HG02852 (cell line): Measurements from ENCODE around the gene SIMC1.

ENCODE experiments used
- ATAC-seq: cut with Tn5 transposase; IDR thresholded peaks from one replicate; pipeline ENCODE4 v1.9.1; 2021; ENCODE audit warnings: mild to moderate bottlenecking, moderate library complexity; ENCODE audit not compliant: unreplicated experiment

The SIMC1 gene

DNA sequence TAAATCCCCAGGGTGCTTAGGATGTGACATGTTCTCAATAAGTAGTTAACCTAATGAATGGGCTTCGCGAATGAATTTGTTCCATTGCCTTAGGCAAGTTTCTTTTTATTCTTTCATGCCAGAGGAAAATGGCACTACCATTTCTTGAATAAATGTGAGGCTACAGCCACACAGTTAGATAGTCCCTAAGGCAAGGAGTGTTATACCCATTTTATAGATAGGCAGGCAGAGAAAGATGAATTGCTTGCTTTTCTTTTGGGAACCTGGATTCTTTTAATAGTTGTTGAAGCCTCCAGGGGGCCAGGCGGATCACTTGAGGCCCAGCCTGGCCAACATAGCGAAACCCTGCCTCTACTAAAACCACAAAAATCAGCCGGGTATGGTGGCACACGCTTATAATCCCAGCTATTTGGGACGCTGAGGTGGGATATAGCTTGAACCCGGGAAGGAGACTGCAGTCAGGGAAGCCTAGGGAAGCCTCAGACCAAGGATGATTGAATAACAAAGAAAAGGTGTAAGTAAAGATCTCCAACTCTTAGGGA lies 149.2 kb downstream of the SIMC1 start:
- ATAC-seq, result no peak

DNA sequence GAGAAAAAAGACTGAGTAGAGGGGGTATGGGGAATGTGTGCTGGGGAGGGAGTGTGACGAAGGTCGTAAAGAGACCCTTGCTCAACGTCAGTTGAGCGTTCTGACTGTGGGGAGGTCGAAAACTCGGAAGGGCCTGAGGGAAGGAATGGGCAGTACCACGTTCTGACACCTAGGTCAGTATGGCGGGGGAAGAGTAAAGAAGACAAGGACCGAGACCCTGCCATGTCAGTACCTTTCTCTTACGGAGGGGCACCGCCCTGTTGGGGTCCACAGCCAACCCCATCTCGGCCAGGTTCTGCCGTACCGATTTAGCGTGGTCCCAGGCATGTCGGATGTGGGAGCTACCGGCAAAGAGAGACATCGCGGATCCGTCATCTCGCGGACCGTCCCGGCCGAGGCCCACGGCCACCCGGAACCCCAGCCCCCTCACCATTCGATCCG lies 149.8 kb downstream of the SIMC1 start:
- ATAC-seq, result no peak

DNA sequence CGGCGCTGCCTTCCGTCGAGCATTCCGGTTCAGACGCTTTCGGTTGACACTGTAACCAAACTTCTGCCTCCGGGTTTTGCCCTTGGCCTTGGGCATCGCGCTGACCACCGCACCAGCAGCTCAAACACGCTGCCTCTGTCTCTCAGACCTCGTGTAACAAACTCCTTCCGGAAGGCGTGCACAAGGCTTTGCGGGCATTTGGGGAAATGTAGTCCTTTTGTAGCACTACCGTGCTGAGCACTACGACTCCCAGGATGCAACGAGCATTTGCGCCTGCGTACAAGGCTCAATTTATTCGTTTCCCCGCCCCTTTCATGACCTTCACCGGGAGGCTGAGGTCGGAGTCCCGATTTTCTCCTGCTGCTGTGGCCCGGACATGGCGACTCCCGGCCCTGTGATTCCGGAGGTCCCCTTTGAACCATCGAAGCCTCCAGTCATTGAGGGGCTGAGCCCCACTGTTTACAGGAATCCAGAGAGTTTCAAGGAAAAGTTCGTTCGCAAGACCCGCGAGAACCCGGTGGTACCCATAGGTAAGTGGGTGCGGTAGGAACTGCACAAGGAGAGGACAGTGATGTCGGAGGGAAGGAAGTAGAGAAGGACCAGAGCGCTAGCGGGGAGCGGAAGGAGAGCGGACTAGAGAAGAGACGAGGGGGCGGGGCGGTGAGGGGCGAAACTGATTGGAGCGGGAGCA lies 150.4 kb downstream of the SIMC1 start, which contains the start of the genes HIGD2A and NOP16:
Gene HIGD2A (plus strand): TSS at position 308 of the 691 bp plus-strand sequence. CDS start 69 bp downstream, at position 377.
Gene NOP16 (minus strand): TSS at position 155 of the 691 bp plus-strand sequence. CDS start 59 bp downstream, at position 96.
- ATAC-seq, result peak; percentile 90

DNA sequence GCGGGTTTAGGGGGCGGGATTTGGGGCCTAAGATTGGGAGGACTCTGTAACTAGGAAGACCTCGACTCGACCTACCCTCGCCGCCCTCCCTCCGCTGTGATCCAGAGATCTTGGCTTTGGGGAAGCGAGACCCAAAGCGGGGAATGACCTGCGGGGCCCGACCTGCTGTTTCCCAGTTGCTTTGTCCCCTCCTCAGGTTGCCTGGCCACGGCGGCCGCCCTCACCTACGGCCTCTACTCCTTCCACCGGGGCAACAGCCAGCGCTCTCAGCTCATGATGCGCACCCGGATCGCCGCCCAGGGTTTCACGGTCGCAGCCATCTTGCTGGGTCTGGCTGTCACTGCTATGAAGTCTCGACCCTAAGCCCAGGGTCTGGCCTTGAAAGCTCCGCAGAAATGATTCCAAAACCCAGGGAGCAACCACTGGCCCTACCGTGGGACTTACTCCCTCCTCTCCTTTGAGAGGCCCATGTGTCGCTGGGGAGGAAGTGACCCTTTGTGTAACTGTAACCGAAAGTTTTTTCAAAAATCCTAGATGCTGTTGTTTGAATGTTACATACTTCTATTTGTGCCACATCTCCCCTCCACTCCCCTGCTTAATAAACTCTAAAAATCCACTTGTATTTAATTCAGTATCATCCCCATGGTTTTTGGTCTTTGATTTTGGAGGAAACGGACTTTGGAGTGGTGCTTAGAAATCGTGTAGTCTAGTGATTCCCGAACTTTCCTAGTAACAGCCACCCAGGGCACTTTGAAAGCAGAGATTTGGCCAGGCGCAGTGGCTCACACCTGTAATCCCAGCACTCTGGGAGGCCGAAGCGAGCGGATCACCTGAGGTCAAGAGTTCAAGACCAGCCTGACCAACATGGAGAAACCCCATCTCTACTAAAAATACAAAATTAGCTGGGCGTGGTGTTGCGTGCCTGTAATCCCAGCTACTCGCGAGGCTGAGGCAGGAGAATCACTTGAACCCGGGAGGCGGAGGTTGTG lies 151.2 kb downstream of the SIMC1 start:
- ATAC-seq, result peak; percentile 30

DNA sequence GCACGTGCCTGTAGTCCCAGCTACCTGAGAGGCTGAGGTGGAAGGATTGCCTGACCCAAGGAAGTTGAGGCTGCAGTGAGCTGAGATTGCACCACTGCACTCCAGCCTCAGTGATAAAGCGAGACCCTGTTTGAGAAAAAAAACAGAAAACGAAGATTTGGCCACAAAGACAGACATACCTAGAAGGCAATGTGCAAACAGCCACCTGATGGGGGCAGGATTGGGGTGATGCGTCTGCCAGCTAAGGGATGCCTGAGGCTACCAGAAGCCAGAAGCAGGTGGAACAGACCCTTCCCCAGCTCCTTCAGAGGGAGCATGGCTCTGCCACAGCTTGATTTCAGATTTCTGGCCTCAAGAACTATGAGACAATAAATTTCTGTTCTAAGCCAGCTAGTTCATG lies 153.3 kb downstream of the SIMC1 start:
- no peak for ATAC-seq

DNA sequence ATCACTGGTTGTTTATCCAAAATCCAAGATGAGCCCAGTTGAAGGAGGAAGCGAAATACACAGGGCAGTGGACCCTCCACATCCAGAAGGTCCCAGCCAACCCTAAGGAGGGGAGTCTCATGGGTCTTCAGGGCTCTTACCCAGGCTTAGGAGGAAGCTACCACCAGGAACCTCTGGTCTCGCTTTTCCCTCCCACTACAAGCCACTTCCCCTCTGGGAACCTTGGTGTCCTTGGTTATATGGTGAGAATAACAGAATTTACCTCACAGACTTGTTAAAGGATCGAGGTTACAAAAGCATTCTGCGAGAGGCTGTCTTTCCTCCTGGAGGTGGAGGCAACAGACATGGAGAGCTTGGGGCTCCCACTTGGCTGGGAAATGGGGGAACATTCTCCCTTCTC lies 153.8 kb downstream of the SIMC1 start:
- no peak for ATAC-seq

DNA sequence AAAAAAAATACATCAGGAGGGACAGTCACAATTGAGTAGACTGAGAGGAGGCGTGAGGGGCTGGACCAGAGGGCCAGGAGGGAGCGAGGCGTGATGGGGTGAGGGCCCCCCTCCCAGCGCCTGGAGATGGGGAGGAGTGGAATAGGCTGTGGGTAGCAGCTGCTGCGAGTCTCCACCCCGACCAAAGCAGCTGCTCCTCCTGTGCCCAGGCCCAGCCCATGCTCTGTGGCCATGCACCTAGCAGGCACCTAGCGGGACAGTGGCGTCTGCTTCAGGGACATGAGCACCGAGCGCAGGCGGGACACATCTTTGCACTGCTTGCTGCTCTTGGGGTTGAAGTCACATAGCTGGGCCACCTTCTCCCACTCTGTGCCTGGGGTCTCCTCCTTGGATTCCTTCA lies 154.3 kb downstream of the SIMC1 start:
- ATAC-seq, result no peak

DNA sequence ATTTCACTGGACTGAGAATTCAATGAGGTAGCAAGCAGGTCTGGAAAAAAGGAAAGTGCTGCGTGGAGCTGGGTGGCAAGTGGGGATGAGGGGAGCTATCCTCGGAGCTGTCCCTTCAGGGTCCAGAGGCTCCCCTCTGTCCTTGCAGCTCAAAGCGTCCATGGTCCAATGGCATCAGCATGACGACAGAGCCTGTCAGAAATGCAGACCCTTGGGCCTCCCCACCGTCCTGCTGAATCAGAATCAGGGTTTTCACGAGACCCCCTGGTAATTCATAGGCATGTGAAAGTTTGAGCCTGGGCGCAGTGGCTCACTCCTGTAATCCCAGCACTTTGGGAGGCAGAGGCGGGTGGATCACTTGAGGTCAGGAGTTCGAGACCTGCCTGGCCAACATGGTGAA lies 155.9 kb downstream of the SIMC1 start:
- ATAC-seq, result no peak

DNA sequence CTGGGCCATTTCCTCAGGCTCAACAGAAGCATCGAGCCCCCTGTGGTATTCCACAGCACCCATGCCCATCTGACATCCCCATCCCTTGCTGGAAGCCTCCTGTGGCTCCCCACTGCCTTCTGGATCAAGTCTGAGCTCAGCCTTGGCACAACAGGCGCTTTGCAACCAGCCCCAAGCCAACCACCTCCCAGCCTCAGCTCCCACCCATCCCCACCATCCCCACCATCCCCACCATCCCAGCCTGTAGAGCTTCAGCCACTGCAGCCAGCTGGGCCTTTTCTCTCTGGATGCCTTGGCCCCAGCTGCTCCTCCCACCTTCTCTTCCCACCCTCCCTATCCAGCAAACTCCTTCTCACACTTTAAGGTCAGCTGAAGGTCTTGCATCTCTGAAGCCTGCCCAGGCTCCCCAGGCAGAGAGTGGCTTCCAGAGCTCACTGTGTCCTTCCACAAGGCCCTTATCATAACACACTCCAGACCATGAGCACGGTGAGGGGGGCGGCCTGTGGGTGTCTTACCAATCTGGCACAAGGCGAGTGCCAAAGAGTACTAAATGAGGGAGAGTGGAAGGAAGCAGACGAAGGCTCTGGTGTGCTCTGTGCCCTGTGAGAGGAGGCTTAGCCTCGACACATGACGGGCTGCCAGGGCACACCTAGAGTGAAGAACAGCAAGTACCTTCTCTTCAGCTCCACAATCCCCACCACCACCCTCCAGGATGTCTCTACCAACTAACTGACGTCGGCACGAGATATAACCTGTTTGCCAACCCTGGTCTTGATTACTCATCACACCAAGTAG lies 156.9 kb downstream of the SIMC1 start:
- ATAC-seq, result no peak
